Measurements from ENCODE around the gene CDC42BPA.

GRCh38 chr1:227062306-227062705 lies 256.0 kb downstream of the CDC42BPA start:
- TF ChIP-seq EP300 (IDR thresholded peaks at IDR 0.05) (no peak), POLR2A (IDR thresholded peaks at IDR 0.05) (no peak)
